HepG2 (cell line): Measurements from ENCODE around the gene KCNQ2. TPM values are rescaled to one million over a fixed set of nuclear protein-coding genes. Genes with fewer than 3 reads are reported as not detected.

Experiments used
- ATAC-seq: fragments of 200-7000 bp; cut with Tn5 transposase; 3 replicates; pipeline ENCODE4 v1.9.1; 2020; ENCODE audit warnings: mild to moderate bottlenecking, moderate library complexity
- BruUV-seq: library from RNA; stranded (reverse); fragments of 400-500 nt; replicated peaks from 2 replicates; lab custom pipeline; 2021; lab: Mats Ljungman, UMichigan
- CTCF ChIA-PET: fragments of 300-600 bp; formaldehyde crosslinking; extraction: SDS; loops from one replicate; lab custom pipeline; 2021; ENCODE audit warnings: low total read pairs, inconsistent platforms, low intra/inter-chr PET ratio; lab: Yijun Ruan, JAX
- POLR2A ChIA-PET: fragments of 350-600 bp; sonication (Branson Sonifier 250); formaldehyde crosslinking; loops from one replicate; lab custom pipeline; 2020; ENCODE audit warnings: antibody characterized with exemption, inconsistent platforms; lab: Yijun Ruan, JAX
- DNase-seq: peaks from one replicate; pipeline ENCODE4 v3.0.0-alpha.2; 2015; ENCODE audit warnings: low spot score
- FAIRE-seq: peaks from 3 replicates; lab custom pipeline; 2011; peaks lifted over from hg19 to GRCh38; lab: Jason Lieb, UNC
- H2AFZ ChIP-seq: one replicate; pipeline ENCODE4 v1.6.1; 2011; ENCODE audit warnings: low read length, inconsistent platforms
- H3K27ac ChIP-seq: fragments of 300-600 bp; 3 replicates; pipeline ENCODE4 v1.8.0; 2011; ENCODE audit warnings: mixed run types, mild to moderate bottlenecking, mixed read lengths, low read length, inconsistent platforms; ENCODE audit not compliant: insufficient read depth; ENCODE audit errors: extremely low read length
- H3K27me3 ChIP-seq, 2 experiments: fragments of 200-600 bp in 1 of 2; 2 replicates in 1 of 2; 3 replicates in 1 of 2; pipeline versions ENCODE4 v1.6.0 to v1.8.0; 2011; ENCODE audit warnings: low read length in 2 of 2, mild to moderate bottlenecking in 2 of 2, moderate library complexity in 2 of 2, inconsistent platforms in 1 of 2; ENCODE audit not compliant: insufficient read depth in 2 of 2, control insufficient read depth in 1 of 2
- H3K36me3 ChIP-seq, 2 experiments: fragments of 200-600 bp in 1 of 2; replicated peaks in 1 of 2; 2 replicates in 1 of 2; 3 replicates in 1 of 2; pipeline versions ENCODE4 v1.5.1 to v1.8.0; 2011; ENCODE audit warnings: low read length in 2 of 2, inconsistent platforms in 1 of 2; ENCODE audit not compliant: insufficient read depth in 2 of 2, control insufficient read depth in 1 of 2
- H3K4me1 ChIP-seq: 2 replicates; pipeline ENCODE4 v1.5.1; 2012; ENCODE audit warnings: low read length, inconsistent platforms; ENCODE audit not compliant: insufficient read depth
- H3K4me2 ChIP-seq: 2 replicates; pipeline ENCODE4 v1.6.0; 2011; ENCODE audit warnings: low read depth, low read length, inconsistent platforms
- H3K4me3 ChIP-seq, 3 experiments: fragments of 200-600 bp in 1 of 3; sonication (generic), shearing (Covaris generic) in 1 of 3; replicated peaks in 1 of 3; 2 replicates each; pipeline ENCODE4 v1.5.1; 2011 to 2016; ENCODE audit warnings: low read length in 3 of 3, inconsistent platforms in 2 of 3, low read depth in 2 of 3, mild to moderate bottlenecking in 2 of 3, control low read depth in 1 of 3, mixed read lengths in 1 of 3; ENCODE audit not compliant: insufficient read depth in 1 of 3
- H3K79me2 ChIP-seq: one replicate; pipeline ENCODE4 v1.6.1; 2011; ENCODE audit warnings: low read length, inconsistent platforms; ENCODE audit not compliant: insufficient read depth
- H3K9ac ChIP-seq: 2 replicates; pipeline ENCODE4 v1.6.0; 2011; ENCODE audit warnings: mild to moderate bottlenecking, low read depth, low read length, inconsistent platforms; ENCODE audit not compliant: insufficient read depth
- H3K9me3 ChIP-seq: 2 replicates; pipeline ENCODE4 v1.5.1; 2012; ENCODE audit warnings: mild to moderate bottlenecking, low read length
- H4K20me1 ChIP-seq: 2 replicates; pipeline ENCODE4 v1.6.0; 2011; ENCODE audit warnings: inconsistent platforms, mild to moderate bottlenecking, low read length, moderate library complexity; ENCODE audit not compliant: insufficient read depth
- BHLHE40 ChIP-seq: IDR thresholded peaks from 2 replicates; pipeline ENCODE4 v1.6.1; 2011; ENCODE audit warnings: low read length, improper control_type of control experiment
- ELF4 ChIP-seq: sonication (generic); formaldehyde crosslinking; IDR thresholded peaks from 2 replicates; pipeline ENCODE4 v1.5.0; 2020; ENCODE audit warnings: missing genetic modification reagents, mild to moderate bottlenecking, moderate library complexity, borderline replicate concordance
- HNRNPK ChIP-seq: fragments of 200-400 bp; formaldehyde crosslinking; IDR thresholded peaks from 2 replicates; pipeline ENCODE4 v1.6.1; 2018; ENCODE audit warnings: low read length, low read depth, moderate library complexity, mild to moderate bottlenecking; ENCODE audit not compliant: poor library complexity, severe bottlenecking
- HNRNPLL ChIP-seq: fragments of 200-400 bp; formaldehyde crosslinking; IDR thresholded peaks from 2 replicates; pipeline ENCODE4 v1.6.1; 2017; ENCODE audit warnings: mild to moderate bottlenecking, low read depth, low read length; ENCODE audit not compliant: poor library complexity, severe bottlenecking
- PCBP1 ChIP-seq: fragments of 200-400 bp; formaldehyde crosslinking; IDR thresholded peaks from 2 replicates; pipeline ENCODE4 v1.6.1; 2017; ENCODE audit warnings: mild to moderate bottlenecking, low read depth, low read length, borderline replicate concordance
- ZNF432 ChIP-seq: sonication (generic); formaldehyde crosslinking; IDR thresholded peaks from 2 replicates; pipeline ENCODE4 v1.5.0; 2020; ENCODE audit warnings: missing genetic modification reagents, mild to moderate bottlenecking, borderline replicate concordance
- ZNF547 ChIP-seq: sonication (generic); formaldehyde crosslinking; IDR thresholded peaks from 2 replicates; pipeline ENCODE4 v1.5.1; 2020; ENCODE audit warnings: mild to moderate bottlenecking, missing genetic modification reagents
- ZNF878 ChIP-seq: sonication (generic); formaldehyde crosslinking; IDR thresholded peaks from 2 replicates; pipeline ENCODE4 v1.8.1; 2023; ENCODE audit warnings: mild to moderate bottlenecking, missing genetic modification reagents, moderate library complexity
- WGBS: methylation state at CpG from one replicate; pipeline ENCODE4 v1.1.6; 2017; ENCODE audit warnings: low lambda C conversion rate; 5-methylcytosine and 5-hydroxymethylcytosine counted together
- in situ Hi-C: cut with HindIII; loops from 2 replicates; pipeline ENCODE4 v1.10.0; 2017; ENCODE audit warnings: low pct_unique_long_range_greater_than_20kb; ENCODE audit not compliant: extremely low pct_ligation_motif_present
- intact Hi-C: fragments of 100-400 bp; cut with micrococcal nuclease; formaldehyde crosslinking; loops from one replicate; pipeline ENCODE4 v1.10.0; 2022; ENCODE audit not compliant: unreplicated experiment
- polyA plus RNA-seq, 8 experiments: library from polyadenylated mRNA; depleted of rRNA in 3 of 8; stranded (reverse) in 7 of 8; unstranded in 1 of 8; fragments of >200 nt; fragmentation: Illumina TruSeq in 4 of 8; extraction: Trizol in 4 of 8; gene quantifications; 2 replicates each; pipeline versions ENCODE4 v1.2.1 to v1.2.3, GENCODE V29; 2011 to 2016; ENCODE audit warnings: low read depth in 4 of 8, missing spikeins in 1 of 8, mixed read lengths in 1 of 8; ENCODE audit not compliant: insufficient read depth in 1 of 8
- total RNA-seq, 5 experiments: library from RNA; depleted of rRNA; stranded (reverse); fragments of >200 nt; fragmentation: Illumina TruSeq; extraction: Trizol; gene quantifications; 2 replicates each; pipeline ENCODE4 v1.2.3, GENCODE V29; 2016; ENCODE audit warnings: low read depth in 1 of 5

Gene KCNQ2
- total and polyA plus RNA-seq, 2 of the 13 experiments (the other 11 are each of a cell fraction or from before 2014, with no cell fraction given): not detected

- Histone ChIP-seq H3K4me2 (no peak overlapping the region), H3K36me3 (no peaks in the 10 kb centered on the region), H3K4me3 (no peak overlapping the region), H3K27ac (no peak overlapping the region), H3K27me3 (peaks cover 40 to 87% of the 10 kb centered on the region in 2 experiments), H2AFZ (no peak overlapping the region), H3K79me2 (no peaks in the 10 kb centered on the region), H4K20me1 (peaks cover 4% of the 10 kb centered on the region; the same call in 1 of the 2 replicates), H3K9ac (no peak overlapping the region), H3K4me1 (0 out of 2 replicates have a peak, but pooled peaks cover 5% of the 10 kb centered on the region), H3K9me3 (no peaks in the 10 kb centered on the region)
- in situ Hi-C loops: no loop called here
- ChIA-PET POLR2A (no interaction called here), CTCF (no interaction called here)
- TF ChIP-seq ZNF432 (CRISPR knock-in tag) (no peak), PCBP1 (peak; percentile 13; the same call in 1 of the 2 replicates), ZNF878 (CRISPR knock-in tag) (no peak), ELF4 (no peak)
- FAIRE-seq: no peak
- DNase-seq: no peak
- no peak for ATAC-seq
- intact Hi-C loops: no loop called here
- no TSS peak for BruUV-seq
- WGBS: 47% methylated on average over 20 of the region's 24 CpGs
Measured at GRCh38 chr20:63500151-63500901, 27.9 kb upstream of the KCNQ2 start.

GRCh38 chr20:63499338-63499969 lies 27.0 kb upstream of the KCNQ2 start:
- DNase-seq (no peak), ATAC-seq (no peak)
- in situ Hi-C loops: no loop called here

More at GRCh38 chr20:63499338-63499969, 27.0 kb upstream of the KCNQ2 start:
- H3K36me3 ChIP-seq: no peaks in the 10 kb centered on the region
- 0 out of 2 replicates have a peak, but pooled peaks cover 5% of the 10 kb centered on the region for H3K4me1 ChIP-seq
- POLR2A ChIA-PET: no interaction called here
- 25% methylated on average over 28 of the region's 48 CpGs for WGBS
- TF ChIP-seq HNRNPK (peak; percentile 70), ZNF547 (CRISPR knock-in tag) (no peak), HNRNPLL (peak; percentile 4), BHLHE40 (peak; percentile 40; the same call in 1 of the 2 replicates)
- TF ChIP-seq, all 625 proteins: peak for 3
- Histone ChIP-seq H3K27me3 (peaks cover 41 to 87% of the 10 kb centered on the region in 2 experiments), H4K20me1 (peaks cover 6% of the 10 kb centered on the region; the same call in 1 of the 2 replicates), H3K4me3 (peak overlapping the region in 1 of 3 experiments; percentile 58; a peak in 1 of 6 replicates), H3K9me3 (no peaks in the 10 kb centered on the region), H3K27ac (no peak overlapping the region), H3K79me2 (no peaks in the 10 kb centered on the region), H3K9ac (no peak overlapping the region), H3K4me2 (0 out of 2 replicates have a peak overlapping the region, but pooled peaks have one; percentile 5), H2AFZ (no peak overlapping the region)
- BruUV-seq: no TSS peak
- FAIRE-seq: no peak
- intact Hi-C loops: no loop called here
- CTCF ChIA-PET: no interaction called here
